Superior temporal gyrus (tissue), 1 donor: ENCODE measurements around the gene STARD7.
A peak's percentile ranks its signal among the peaks of the same experiment; 100 is the strongest.
"Not testable (repeated sequence)": the region's sequence is repeated elsewhere in the genome, so short reads cannot be mapped to it uniquely, and the experiment has no call there.

Experiments
- DNase-seq: peaks from one replicate; pipeline ENCODE4 v3.0.0-alpha.2; 2016; ENCODE audit errors: extremely low spot score

STARD7 gene

GRCh38 chr2:96208143-96209010 is at the start of gene STARD7:
STARD7 (minus strand) TSS chr2:96208827; CDS start chr2:96208434, 393 bp downstream.
- peak; percentile 95 for DNase-seq

GRCh38 chr2:96257744-96258143 is 49.1 kb upstream of the STARD7 start:
- not testable (repeated sequence) for DNase-seq

- DNase-seq, result no peak
Observed at GRCh38 chr2:96256611-96257113, 48.0 kb upstream of the STARD7 start.

GRCh38 chr2:96254571-96254970 is 45.9 kb upstream of the STARD7 start:
- DNase-seq, result no peak

DNA sequence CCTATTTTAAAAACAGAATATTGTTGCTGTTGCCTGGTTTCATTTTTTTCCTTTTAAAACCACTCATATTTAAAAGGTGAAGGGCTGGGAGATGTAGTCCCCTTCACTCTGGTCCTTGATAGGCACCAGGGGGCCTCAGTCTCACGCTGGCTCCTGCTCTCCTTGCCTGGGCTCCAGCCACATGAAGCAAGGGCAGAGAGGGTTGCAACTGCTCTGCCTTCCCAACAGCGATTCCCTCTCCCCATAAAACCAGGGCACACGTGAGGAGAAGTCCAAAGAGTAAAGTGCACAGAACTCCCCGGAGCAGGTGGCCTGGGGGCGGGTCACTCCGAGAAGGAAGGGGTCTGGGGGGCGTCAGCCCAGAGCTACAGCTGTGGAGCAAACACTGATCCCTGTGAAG is 44.4 kb upstream of the STARD7 start:
- DNase-seq, result no peak

- DNase-seq, result no peak
Observed at GRCh38 chr2:96252526-96252925, 43.9 kb upstream of the STARD7 start.

GRCh38 chr2:96251721-96252292 is 43.2 kb upstream of the STARD7 start:
- DNase-seq, result peak; percentile 38

GRCh38 chr2:96250188-96250587 is 41.6 kb upstream of the STARD7 start:
- no peak for DNase-seq

DNA sequence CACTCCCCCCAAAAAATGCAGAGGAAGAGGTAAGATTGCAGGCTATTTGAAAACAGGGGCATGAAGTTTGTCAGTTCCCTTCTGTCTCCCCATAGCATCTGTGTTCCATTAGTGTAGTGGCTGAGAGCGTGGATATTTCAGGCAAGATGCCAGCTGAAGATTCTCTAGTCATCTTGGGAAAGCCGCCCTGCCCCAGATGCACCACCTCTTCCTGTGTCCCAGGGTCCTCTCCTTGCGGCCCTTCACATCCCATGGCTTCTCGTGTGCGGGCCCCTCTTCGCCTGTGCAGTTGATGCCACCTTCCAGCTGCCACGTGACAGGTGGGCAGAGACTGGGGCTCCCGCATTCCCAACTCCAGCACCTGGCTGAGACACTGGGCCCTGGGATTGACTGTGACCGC is 41.0 kb upstream of the STARD7 start:
- DNase-seq, result no peak

DNA sequence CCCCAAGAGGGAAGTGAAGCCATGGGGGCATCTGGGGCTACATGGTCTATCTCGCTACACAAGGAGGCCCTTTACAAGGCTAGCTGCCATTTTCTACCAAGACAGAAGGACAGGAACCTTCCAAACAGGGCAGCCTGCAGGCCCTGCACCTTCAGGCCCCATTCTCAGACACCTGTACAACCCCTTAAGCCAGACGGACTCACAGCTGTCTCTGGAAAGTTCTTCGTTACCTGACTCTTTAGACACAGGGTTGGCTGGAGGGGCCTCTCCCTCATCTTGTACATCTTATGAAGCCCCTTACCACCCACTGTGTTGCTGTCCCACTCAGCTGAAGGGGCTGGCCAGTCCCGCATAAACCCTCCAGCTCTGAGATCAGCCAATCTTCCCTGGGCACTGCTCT is 40.0 kb upstream of the STARD7 start:
- DNase-seq, result no peak

- no peak for DNase-seq
Observed at GRCh38 chr2:96247896-96248295, 39.3 kb upstream of the STARD7 start.

DNA sequence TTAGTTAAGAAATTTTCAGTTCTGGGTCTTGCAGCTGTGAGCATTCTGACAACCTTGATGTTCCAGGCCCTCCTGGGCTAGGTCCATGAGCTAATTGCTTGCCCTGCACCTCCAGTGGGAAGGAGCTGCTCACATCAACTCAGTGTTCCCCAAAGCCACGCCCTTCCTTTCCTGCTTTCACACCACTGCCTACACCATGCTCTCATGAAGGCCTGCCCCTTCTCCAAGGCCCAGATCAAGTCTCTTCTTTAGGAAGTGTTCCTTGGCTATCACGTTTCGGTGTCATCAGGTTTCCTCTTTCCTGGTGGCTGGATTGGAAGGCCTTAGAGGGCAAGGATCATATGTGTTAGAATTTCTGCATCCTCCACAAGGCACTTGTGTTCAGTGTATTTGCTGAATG is 38.4 kb upstream of the STARD7 start:
- no peak for DNase-seq

GRCh38 chr2:96245609-96246390 is 37.2 kb upstream of the STARD7 start:
- DNase-seq, result no peak

DNA sequence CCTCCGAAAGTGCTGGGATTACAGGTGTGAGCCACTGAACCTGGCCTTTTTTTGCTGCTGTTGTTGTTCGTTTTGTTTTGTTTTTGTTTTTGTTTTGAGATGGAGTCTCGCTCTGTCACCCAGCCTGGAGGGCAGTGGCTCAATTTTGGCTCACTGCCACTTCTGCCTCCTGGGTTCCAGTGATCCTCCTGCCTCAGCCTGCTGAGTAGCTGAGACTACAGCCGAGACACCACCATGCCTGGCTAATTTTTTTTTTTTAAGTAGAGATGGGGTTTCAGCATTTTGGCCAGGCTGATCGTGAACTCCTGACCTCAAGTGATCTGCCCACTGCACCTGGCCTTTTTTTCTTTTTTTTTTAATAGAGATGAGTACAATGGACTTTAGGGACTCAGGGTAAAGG is 35.2 kb upstream of the STARD7 start:
- no peak for DNase-seq

DNA sequence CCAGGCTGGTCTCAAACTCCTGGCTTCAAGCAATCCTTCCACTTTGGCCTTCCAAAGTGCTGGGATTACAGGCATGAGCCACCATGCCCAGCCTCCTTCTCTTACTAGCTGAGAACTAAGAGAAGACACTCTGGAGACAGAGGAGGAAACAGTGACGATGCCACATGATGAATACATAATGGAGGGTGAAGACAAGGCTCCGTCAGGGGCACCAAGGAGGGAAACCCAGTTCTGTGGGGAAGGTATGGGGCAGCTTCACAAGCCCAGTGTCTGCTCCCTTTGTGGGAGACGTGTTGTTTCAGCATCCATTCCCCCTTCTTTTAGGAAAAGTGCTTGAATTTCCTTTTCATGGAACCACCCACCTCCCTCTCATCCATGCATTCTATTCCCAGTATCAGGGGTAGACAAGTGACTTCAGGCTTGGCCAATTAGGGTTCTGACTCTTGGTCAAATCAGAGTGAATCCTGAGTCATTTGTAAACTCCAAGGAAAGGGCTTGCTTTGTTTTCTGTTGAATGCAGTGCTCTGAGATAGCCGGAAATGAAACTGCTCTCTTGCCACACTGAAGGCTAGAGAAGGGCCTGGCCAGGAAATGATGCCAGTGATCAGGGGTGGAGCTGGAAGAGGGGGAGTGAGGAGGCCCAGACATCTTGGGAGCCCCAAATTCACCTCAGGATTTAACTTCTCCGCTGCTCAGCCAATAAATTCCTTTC is 33.4 kb upstream of the STARD7 start:
- peak; percentile 59 for DNase-seq

DNA sequence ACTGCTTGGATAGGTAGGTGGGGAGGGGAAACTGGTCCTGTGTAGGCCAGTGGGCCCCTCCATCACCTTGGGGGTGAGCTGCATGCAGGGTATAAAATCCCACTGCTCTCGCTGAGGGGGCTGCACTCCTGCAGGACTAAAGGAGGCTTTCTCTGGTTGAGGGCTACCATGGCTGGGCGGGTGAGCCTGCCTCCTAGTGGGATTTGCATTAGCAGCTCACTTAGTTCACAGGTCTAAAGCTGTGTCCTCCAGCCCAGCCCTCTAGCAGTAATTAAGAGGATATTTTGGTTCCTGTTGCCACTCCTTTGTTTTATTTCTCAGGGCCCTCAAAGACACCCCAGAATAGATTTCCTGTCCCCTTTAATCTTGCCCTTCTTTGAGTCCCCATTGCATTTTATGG is 32.6 kb upstream of the STARD7 start:
- DNase-seq, result no peak

DNA sequence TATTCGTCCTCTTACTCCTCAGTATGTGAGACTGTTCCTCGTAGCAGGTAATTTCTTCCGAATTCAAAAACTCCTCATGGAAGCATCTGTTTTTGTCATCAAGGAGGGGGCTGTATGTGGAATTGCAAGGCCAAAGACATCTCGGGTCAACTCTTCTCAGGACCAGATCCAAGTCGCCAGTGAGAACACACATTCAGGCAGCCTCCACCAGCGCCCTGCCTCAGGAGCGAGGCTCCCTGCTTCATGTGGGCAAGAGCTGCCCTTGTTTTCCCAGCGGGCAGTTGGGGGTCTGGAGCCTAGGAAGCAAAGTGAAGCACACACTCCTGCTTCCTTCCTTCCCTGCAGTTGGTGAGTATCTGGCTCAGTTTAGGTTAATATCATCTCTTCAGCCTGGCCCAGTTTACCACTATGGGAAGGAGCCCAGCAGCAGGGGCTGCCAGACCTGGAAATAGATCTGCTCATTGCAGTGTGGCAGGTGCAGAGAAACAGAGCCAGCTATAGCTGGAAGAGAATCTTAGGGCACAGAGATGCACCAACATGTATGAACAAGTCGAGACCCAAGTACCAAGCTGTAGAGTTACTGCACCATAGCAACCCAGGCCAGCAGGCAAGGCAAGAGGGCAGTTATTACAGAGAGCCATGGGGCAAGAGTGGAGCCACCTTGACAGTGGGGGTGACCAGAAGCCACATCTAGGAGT is 31.9 kb upstream of the STARD7 start:
- no peak for DNase-seq

DNA sequence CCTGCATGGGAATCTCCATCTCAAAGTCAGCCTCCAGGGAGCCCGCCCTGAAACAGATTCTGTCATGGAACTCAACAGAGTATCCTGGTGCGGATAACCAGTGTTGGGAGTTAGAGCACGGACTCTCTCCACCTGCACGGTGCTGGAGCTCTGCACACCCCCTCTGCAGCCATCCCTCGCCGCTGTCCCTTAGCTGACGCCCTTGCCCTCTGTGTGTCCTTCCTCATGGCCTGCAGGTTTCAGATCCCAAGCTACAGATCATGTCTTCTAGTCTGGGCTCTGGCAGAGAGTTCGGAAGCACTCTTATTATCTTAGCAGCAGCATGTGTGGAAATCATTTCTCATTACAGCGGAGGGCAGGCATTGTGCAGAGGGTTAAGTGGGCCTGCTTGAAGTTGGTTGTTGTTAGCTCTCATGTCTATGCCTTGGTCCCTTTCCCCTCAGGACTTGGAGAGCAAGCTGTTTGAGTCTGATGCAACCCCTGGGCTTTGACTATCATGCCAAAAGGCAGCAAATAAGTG is 31.2 kb upstream of the STARD7 start:
- no peak for DNase-seq

DNA sequence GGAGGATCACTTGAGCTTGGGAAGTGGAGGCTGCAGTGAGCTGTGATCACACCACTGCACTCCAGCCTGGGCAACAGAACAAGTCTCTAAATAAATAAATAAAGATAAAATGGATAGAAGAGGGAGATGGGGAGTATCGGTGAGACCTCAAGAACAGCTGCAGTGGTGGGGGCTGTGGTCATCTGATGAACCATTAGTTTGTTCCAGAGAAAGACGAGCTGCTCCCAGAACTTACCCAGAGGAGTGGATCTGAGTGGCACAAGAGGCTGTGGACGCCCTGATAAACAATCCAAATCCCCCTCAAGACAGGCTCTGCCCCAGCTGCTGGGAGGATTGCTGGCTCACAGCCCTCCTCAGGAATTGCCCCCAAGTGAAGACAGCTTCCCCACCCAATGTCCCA is 30.5 kb upstream of the STARD7 start:
- DNase-seq, result no peak

DNA sequence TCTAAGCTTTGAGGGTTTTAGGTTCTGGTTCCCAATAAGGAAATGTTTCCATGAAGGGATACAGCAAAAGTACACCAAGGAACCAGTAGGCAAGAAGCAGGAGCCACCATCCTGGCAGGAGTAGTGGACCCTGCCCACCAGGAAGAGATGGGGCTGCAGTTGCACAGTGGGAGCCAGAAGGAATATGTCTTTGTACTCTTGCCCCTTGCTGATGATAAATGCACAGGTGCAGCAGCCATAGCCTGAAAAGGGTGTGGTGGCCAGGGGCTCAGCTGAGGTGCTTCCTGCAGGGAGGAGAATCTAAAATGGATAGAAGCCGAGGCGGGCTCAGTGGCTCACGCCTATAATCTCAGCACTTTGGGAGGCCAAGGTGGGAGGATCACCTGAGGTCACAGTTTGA is 29.6 kb upstream of the STARD7 start:
- DNase-seq, result no peak

DNA sequence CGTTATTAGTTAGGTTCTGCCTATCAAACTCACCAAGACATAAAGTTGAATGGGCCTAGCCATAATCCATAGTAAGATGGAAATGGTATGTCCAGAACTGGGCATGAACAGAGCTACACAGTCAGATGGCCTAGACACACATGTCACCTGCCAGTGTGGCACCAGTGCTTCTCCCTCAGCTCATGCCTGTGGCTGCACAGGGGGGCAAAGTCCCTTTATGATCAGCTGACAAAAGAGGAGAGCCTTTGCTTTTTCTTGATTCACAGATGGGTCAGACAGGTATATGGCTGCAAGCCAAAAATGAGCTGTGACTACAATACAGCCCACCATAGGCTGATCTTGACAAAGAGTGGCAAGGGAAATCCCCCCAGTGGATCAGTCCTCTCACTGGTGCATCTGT is 28.3 kb upstream of the STARD7 start:
- no peak for DNase-seq
